Mesodermal cell (in vitro differentiated cells): ENCODE data around the gene ARHGAP24.

Source experiments
- H3K27ac ChIP-seq: 2 replicates; pipeline ENCODE4 v1.7.0; 2013; ENCODE audit warnings: mild to moderate bottlenecking, low read depth, low read length, moderate library complexity; ENCODE audit not compliant: severe bottlenecking
- H3K36me3 ChIP-seq: 2 replicates; pipeline ENCODE4 v1.7.1; 2013; ENCODE audit warnings: mild to moderate bottlenecking, low read length, moderate library complexity; ENCODE audit not compliant: control insufficient read depth, insufficient read depth
- H3K4me1 ChIP-seq: one replicate; pipeline ENCODE4 v1.7.1; 2013; ENCODE audit warnings: mild to moderate bottlenecking, low read length; ENCODE audit not compliant: insufficient read depth, control insufficient read depth, poor library complexity, severe bottlenecking
- H3K4me3 ChIP-seq: 2 replicates; pipeline ENCODE4 v1.7.0; 2013; ENCODE audit warnings: low read length, control low read depth, mild to moderate bottlenecking; ENCODE audit not compliant: insufficient read depth, poor library complexity, severe bottlenecking; ENCODE audit errors: extremely low read depth
- H3K9me3 ChIP-seq: 2 replicates; pipeline ENCODE4 v1.7.1; 2013; ENCODE audit warnings: mild to moderate bottlenecking, low read length, moderate library complexity; ENCODE audit not compliant: control insufficient read depth
- WGBS, 2 experiments: methylation state at CpG; one replicate each; pipeline ENCODE4 v1.1.5; 2013; ENCODE audit warnings: missing lambda C conversion rate in 2 of 2; ENCODE audit not compliant: insufficient coverage in 2 of 2; 5-methylcytosine and 5-hydroxymethylcytosine counted together

The ARHGAP24 gene

GRCh38 chr4:85675076-85676049 is 200.4 kb downstream of the ARHGAP24 start:
- 94 to 97% methylated on average over 4 to 6 of the region's 7 CpGs for WGBS, 2 experiments
- H3K4me1 ChIP-seq: no peaks in the 10 kb centered on the region
- no peaks in the 10 kb centered on the region for H3K9me3 ChIP-seq
- no peaks in the 10 kb centered on the region for H3K36me3 ChIP-seq
- H3K27ac ChIP-seq: no peak overlapping the region
- H3K4me3 ChIP-seq: no peak overlapping the region

GRCh38 chr4:85676050-85676425 is 201.1 kb downstream of the ARHGAP24 start:
- Histone ChIP-seq H3K36me3 (no peaks in the 10 kb centered on the region), H3K9me3 (no peaks in the 10 kb centered on the region), H3K4me1 (no peaks in the 10 kb centered on the region), H3K27ac (no peak overlapping the region), H3K4me3 (no peak overlapping the region)
- WGBS, 2 experiments: no CpG with 5 or more reads among the region's 1 CpG

- H3K9me3 ChIP-seq: no peaks in the 10 kb centered on the region
- H3K4me3 ChIP-seq: no peak overlapping the region
- H3K36me3 ChIP-seq: no peaks in the 10 kb centered on the region
- H3K4me1 ChIP-seq: no peaks in the 10 kb centered on the region
- 71 to 90% methylated on average over 4 of the region's 5 CpGs for WGBS, 2 experiments
- no peak overlapping the region for H3K27ac ChIP-seq
Observed at GRCh38 chr4:85676850-85677590, 202.1 kb downstream of the ARHGAP24 start.

- Histone ChIP-seq H3K9me3 (no peaks in the 10 kb centered on the region), H3K27ac (no peak overlapping the region), H3K36me3 (no peaks in the 10 kb centered on the region), H3K4me3 (no peak overlapping the region), H3K4me1 (no peaks in the 10 kb centered on the region)
- WGBS, 2 experiments: no CpG with 5 or more reads among the region's 2 CpGs
Observed at GRCh38 chr4:85681221-85681657, 206.3 kb downstream of the ARHGAP24 start.

GRCh38 chr4:85681921-85682320 is 207.0 kb downstream of the ARHGAP24 start:
- H3K4me3 ChIP-seq: no peak overlapping the region
- 93% methylated on average over 2 of the region's 3 CpGs; no CpG with 5 or more reads in 1 of the 2 experiments for WGBS, 2 experiments
- no peak overlapping the region for H3K27ac ChIP-seq

GRCh38 chr4:85682391-85682790 is 207.4 kb downstream of the ARHGAP24 start:
- WGBS, 2 experiments: 100% methylated on average over 1 of the region's 1 CpG; no CpG with 5 or more reads in 1 of the 2 experiments
- no peak overlapping the region for H3K27ac ChIP-seq
- no peaks in the 10 kb centered on the region for H3K36me3 ChIP-seq

More at GRCh38 chr4:85681921-85682320, 207.0 kb downstream of the ARHGAP24 start:
- no peaks in the 10 kb centered on the region for H3K36me3 ChIP-seq
- H3K4me1 ChIP-seq: no peaks in the 10 kb centered on the region
- no peaks in the 10 kb centered on the region for H3K9me3 ChIP-seq

GRCh38 chr4:85684676-85685075 is 209.7 kb downstream of the ARHGAP24 start:
- WGBS, 2 experiments: no CpG with 5 or more reads among the region's 1 CpG

More at GRCh38 chr4:85682391-85682790, 207.4 kb downstream of the ARHGAP24 start:
- Histone ChIP-seq H3K4me1 (no peaks in the 10 kb centered on the region), H3K9me3 (no peaks in the 10 kb centered on the region), H3K4me3 (no peak overlapping the region)

GRCh38 chr4:85686398-85686797 is 211.4 kb downstream of the ARHGAP24 start:
- Histone ChIP-seq H3K4me3 (no peak overlapping the region), H3K4me1 (no peaks in the 10 kb centered on the region), H3K36me3 (no peaks in the 10 kb centered on the region), H3K9me3 (no peaks in the 10 kb centered on the region), H3K27ac (no peak overlapping the region)
- no CpG with 5 or more reads among the region's 4 CpGs for WGBS, 2 experiments

More at GRCh38 chr4:85684676-85685075, 209.7 kb downstream of the ARHGAP24 start:
- no peak overlapping the region for H3K27ac ChIP-seq
- no peak overlapping the region for H3K4me3 ChIP-seq
- H3K4me1 ChIP-seq: no peaks in the 10 kb centered on the region
- no peaks in the 10 kb centered on the region for H3K36me3 ChIP-seq
- H3K9me3 ChIP-seq: no peaks in the 10 kb centered on the region

- WGBS, 2 experiments: 86 to 90% methylated on average over 4 to 5 of the region's 6 CpGs
- no peaks in the 10 kb centered on the region for H3K9me3 ChIP-seq
- H3K4me1 ChIP-seq: no peaks in the 10 kb centered on the region
- H3K36me3 ChIP-seq: no peaks in the 10 kb centered on the region
- H3K27ac ChIP-seq: no peak overlapping the region
- H3K4me3 ChIP-seq: no peak overlapping the region
Observed at GRCh38 chr4:85688055-85688740, 213.2 kb downstream of the ARHGAP24 start.

- Histone ChIP-seq H3K4me1 (no peaks in the 10 kb centered on the region), H3K4me3 (no peak overlapping the region), H3K9me3 (no peaks in the 10 kb centered on the region), H3K27ac (no peak overlapping the region), H3K36me3 (no peaks in the 10 kb centered on the region)
- 83 to 100% methylated on average over 1 to 2 of the region's 2 CpGs for WGBS, 2 experiments
Observed at GRCh38 chr4:85696661-85697060, 221.7 kb downstream of the ARHGAP24 start.
